Vagina (tissue), 2 donors: ENCODE data around the gene CHMP4B. TPM values are rescaled to one million over a fixed set of nuclear protein-coding genes. Genes with fewer than 3 reads are reported as not detected.

Experiments
- DNase-seq, 2 donors: peaks; one replicate each; pipeline ENCODE4 v3.0.0-alpha.2; 2017; ENCODE audit errors: extremely low spot score in 2 of 2
- H3K27ac ChIP-seq: fragments of 200-600 bp; sonication (generic); one replicate; pipeline ENCODE4 v1.5.1; 2019
- H3K27me3 ChIP-seq: fragments of 200-600 bp; sonication (generic); one replicate; pipeline ENCODE4 v1.5.1; 2019
- H3K36me3 ChIP-seq, 2 donors: fragments of 200-600 bp; sonication (generic); one replicate each; pipeline ENCODE4 v1.5.1; 2017 to 2019
- H3K4me1 ChIP-seq: fragments of 200-600 bp; sonication (generic); one replicate; pipeline ENCODE4 v1.5.1; 2019
- H3K4me3 ChIP-seq, 2 donors: fragments of 200-600 bp; sonication (generic); 1 replicate in 1 of 2; 2 replicates in 1 of 2; pipeline ENCODE4 v1.5.1; 2016 to 2019
- H3K9me3 ChIP-seq: fragments of 200-600 bp; sonication (generic); one replicate; pipeline ENCODE4 v1.5.1; 2019
- POLR2AphosphoS5 ChIP-seq, 2 donors: sonication (generic); formaldehyde crosslinking; IDR thresholded peaks; one replicate each; pipeline ENCODE4 v1.9.0; 2017; ENCODE audit warnings: antibody characterized with exemption in 2 of 2, mild to moderate bottlenecking in 2 of 2, low read depth in 1 of 2; ENCODE audit not compliant: insufficient read depth in 1 of 2
- intact Hi-C: fragments of 100-400 bp; cut with DNase I; formaldehyde crosslinking; loops from one replicate; pipeline ENCODE4 v1.15.1; 2023
- total RNA-seq: library from RNA; depleted of rRNA; stranded (reverse); fragments of >200 nt; gene quantifications from one replicate; pipeline ENCODE4 v1.2.3, GENCODE V29; 2016
- TF ChIP-seq, protein P1 (sequence below), 3 experiments: fragments of 450-650 bp in 2 of 3; fragments of 200-600 bp in 1 of 3; sonication (generic) in 1 of 3; IDR thresholded peaks; one replicate each; pipeline ENCODE4 v1.5.1; 2017 to 2019; ENCODE audit warnings: antibody characterized with exemption in 3 of 3, mild to moderate bottlenecking in 2 of 3, moderate library complexity in 2 of 3

Gene CHMP4B
- total RNA-seq, 1 donor from 2014 or later = 95.5 TPM

DNA sequence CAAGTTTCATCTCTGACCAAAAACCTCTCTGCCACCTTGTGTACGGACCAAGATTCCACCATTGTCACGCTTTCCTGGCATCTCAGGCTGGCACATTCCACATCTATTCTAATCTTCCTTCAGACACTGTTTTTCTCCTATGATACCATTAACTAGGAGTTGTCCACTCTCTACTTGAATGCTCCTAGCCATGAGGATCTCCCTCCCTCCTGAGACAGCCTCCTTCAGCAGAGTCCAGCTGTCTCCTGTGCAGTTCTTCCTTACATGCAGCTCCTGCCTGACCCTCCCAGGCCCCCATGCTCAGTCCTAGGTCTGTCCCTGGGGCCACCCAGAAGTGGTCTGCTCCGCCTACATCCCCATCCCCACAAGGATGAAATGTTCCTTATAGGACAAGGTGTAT lies 90.9 kb downstream of the CHMP4B start:
- no peak for TF ChIP-seq POLR2AphosphoS5 (IDR thresholded peaks at IDR 0.05; ENCODE audit: insufficient read depth in 1 of 2, low read depth in 1 of 2)
- TF ChIP-seq, protein P1, sequence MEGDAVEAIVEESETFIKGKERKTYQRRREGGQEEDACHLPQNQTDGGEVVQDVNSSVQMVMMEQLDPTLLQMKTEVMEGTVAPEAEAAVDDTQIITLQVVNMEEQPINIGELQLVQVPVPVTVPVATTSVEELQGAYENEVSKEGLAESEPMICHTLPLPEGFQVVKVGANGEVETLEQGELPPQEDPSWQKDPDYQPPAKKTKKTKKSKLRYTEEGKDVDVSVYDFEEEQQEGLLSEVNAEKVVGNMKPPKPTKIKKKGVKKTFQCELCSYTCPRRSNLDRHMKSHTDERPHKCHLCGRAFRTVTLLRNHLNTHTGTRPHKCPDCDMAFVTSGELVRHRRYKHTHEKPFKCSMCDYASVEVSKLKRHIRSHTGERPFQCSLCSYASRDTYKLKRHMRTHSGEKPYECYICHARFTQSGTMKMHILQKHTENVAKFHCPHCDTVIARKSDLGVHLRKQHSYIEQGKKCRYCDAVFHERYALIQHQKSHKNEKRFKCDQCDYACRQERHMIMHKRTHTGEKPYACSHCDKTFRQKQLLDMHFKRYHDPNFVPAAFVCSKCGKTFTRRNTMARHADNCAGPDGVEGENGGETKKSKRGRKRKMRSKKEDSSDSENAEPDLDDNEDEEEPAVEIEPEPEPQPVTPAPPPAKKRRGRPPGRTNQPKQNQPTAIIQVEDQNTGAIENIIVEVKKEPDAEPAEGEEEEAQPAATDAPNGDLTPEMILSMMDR (IDR thresholded peaks at IDR 0.05) = no peak
- intact Hi-C loops = no loop called here
- Histone ChIP-seq H3K9me3 (no peaks in the 10 kb centered on the region), H3K4me1 (no peaks in the 10 kb centered on the region), H3K27ac (no peak overlapping the region), H3K36me3 (no peaks in the 10 kb centered on the region), H3K4me3 (no peak overlapping the region), H3K27me3 (no peaks in the 10 kb centered on the region)
- no peak for DNase-seq

Other genes starting within 250 kb of the CHMP4B start
- gene C20orf144, start 149.0 kb upstream of the CHMP4B start, total RNA-seq = not detected
- gene ACTL10, start 144.4 kb upstream of the CHMP4B start, total RNA-seq = 1.5 TPM
- 29.2 TPM for gene NECAB3, start 136.9 kb upstream of the CHMP4B start, total RNA-seq
- gene E2F1, start 125.0 kb upstream of the CHMP4B start, total RNA-seq = 0.49 TPM
- gene PXMP4, start 91.0 kb upstream of the CHMP4B start, total RNA-seq = 6.6 TPM
- gene ZNF341, start 79.4 kb upstream of the CHMP4B start, total RNA-seq = 4.2 TPM
- 123 TPM for gene RALY, start 182.6 kb downstream of the CHMP4B start, total RNA-seq